CD4-positive, alpha-beta T cell treated with Interleukin-15 for 1 hour (primary cell): Measurements from ENCODE around the gene SLC25A48.

ENCODE experiments used
- DNase-seq: peaks from one replicate; pipeline ENCODE4 v3.0.0-alpha.2; 2020

SLC25A48 gene

GRCh38 chr5:135834639-135835529 is at the start of gene SLC25A48:
Gene SLC25A48, plus strand, starts transcription at chr5:135834663. Its CDS starts 185 bp downstream, at chr5:135834848.
- DNase-seq: no peak

GRCh38 chr5:135800656-135801055 is 33.8 kb upstream of the SLC25A48 start:
- DNase-seq: no peak

- no peak for DNase-seq
These were observed 24.1 kb upstream of the SLC25A48 start for GRCh38 chr5:135810188-135810943.

GRCh38 chr5:135811007-135811406 is 23.5 kb upstream of the SLC25A48 start:
- no peak for DNase-seq

GRCh38 chr5:135813758-135814157 is 20.7 kb upstream of the SLC25A48 start:
- DNase-seq: no peak

GRCh38 chr5:135814316-135814715 is 20.1 kb upstream of the SLC25A48 start:
- DNase-seq: no peak

GRCh38 chr5:135814812-135815211 is 19.7 kb upstream of the SLC25A48 start:
- no peak for DNase-seq

GRCh38 chr5:135821061-135821801 is 13.2 kb upstream of the SLC25A48 start:
- DNase-seq: no peak

GRCh38 chr5:135821802-135822201 is 12.7 kb upstream of the SLC25A48 start:
- DNase-seq: no peak

GRCh38 chr5:135822286-135822685 is 12.2 kb upstream of the SLC25A48 start:
- DNase-seq: no peak

- DNase-seq: no peak
These were observed 11.5 kb upstream of the SLC25A48 start for GRCh38 chr5:135822959-135823358.

- no peak for DNase-seq
These were observed 10.6 kb upstream of the SLC25A48 start for GRCh38 chr5:135823881-135824280.

GRCh38 chr5:135824541-135825041 is 9.9 kb upstream of the SLC25A48 start:
- no peak for DNase-seq

GRCh38 chr5:135825373-135826220 is 8.9 kb upstream of the SLC25A48 start:
- no peak for DNase-seq

GRCh38 chr5:135826221-135826525 is 8.3 kb upstream of the SLC25A48 start:
- DNase-seq: no peak

- DNase-seq: no peak
These were observed 7.3 kb upstream of the SLC25A48 start for GRCh38 chr5:135826994-135827671.

GRCh38 chr5:135827965-135828781 is 6.3 kb upstream of the SLC25A48 start:
- DNase-seq: no peak

- DNase-seq: no peak
These were observed 5.7 kb upstream of the SLC25A48 start for GRCh38 chr5:135828782-135829127.

- DNase-seq: no peak
These were observed 5.3 kb upstream of the SLC25A48 start for GRCh38 chr5:135829179-135829578.

GRCh38 chr5:135829681-135830383 is 4.6 kb upstream of the SLC25A48 start:
- DNase-seq: no peak
